Cardiac muscle cell (in vitro differentiated cells and primary cell): ENCODE data around the gene BAHD1. TPM values are rescaled to one million over a fixed set of nuclear protein-coding genes. Genes with fewer than 3 reads are reported as not detected.
A peak's percentile ranks its signal among the peaks of the same experiment; 100 is the strongest.
"Not testable (repeated sequence)": the region's sequence is repeated elsewhere in the genome, so short reads cannot be mapped to it uniquely, and the experiment has no call there.

Experiments
- DNase-seq, 2 donors: peaks; one replicate each; pipeline versions ENCODE4 v3.0.0 to v3.0.0-alpha.2; 2010 to 2017; ENCODE audit warnings: low read depth in 1 of 2, low spot score in 1 of 2
- H3K27ac ChIP-seq: fragments of 200-600 bp; sonication (generic); 2 replicates; pipeline ENCODE4 v1.5.1; 2016
- H3K27me3 ChIP-seq: fragments of 200-600 bp; sonication (generic); 2 replicates; pipeline ENCODE4 v1.6.0; 2016; ENCODE audit warnings: control low read depth
- H3K36me3 ChIP-seq: fragments of 200-600 bp; sonication (generic); 2 replicates; pipeline ENCODE4 v1.5.1; 2016; ENCODE audit warnings: control low read depth
- H3K4me1 ChIP-seq: fragments of 200-600 bp; sonication (generic); 2 replicates; pipeline ENCODE4 v1.8.1; 2017; ENCODE audit warnings: low read depth, mild to moderate bottlenecking, mixed run types
- H3K4me3 ChIP-seq: fragments of 200-600 bp; sonication (generic); 2 replicates; pipeline ENCODE4 v1.5.1; 2016; ENCODE audit warnings: mild to moderate bottlenecking
- H3K9me3 ChIP-seq: fragments of 200-600 bp; sonication (generic); 2 replicates; pipeline ENCODE4 v1.5.1; 2017; ENCODE audit warnings: low read depth, mild to moderate bottlenecking, control low read depth
- polyA plus RNA-seq: library from polyadenylated mRNA; unstranded; fragments of >200 nt; fragmentation: Nextera tagmentation; extraction: Ambion mirVana; gene quantifications from 2 replicates; pipeline ENCODE4 v1.2.1, GENCODE V29; 2016
- total RNA-seq: library from RNA; depleted of rRNA; stranded (reverse); fragments of >200 nt; gene quantifications from 2 replicates; pipeline ENCODE4 v1.2.3, GENCODE V29; 2016
- TF ChIP-seq, protein P1 (sequence below): IDR thresholded peaks from 2 replicates; pipeline ENCODE4 v1.5.1; 2012; ENCODE audit warnings: low read depth, mild to moderate bottlenecking, low read length

BAHD1 gene
- total and polyA plus RNA-seq, 2 experiments from 2014 or later, result 15.7 to 29.3 TPM

DNA sequence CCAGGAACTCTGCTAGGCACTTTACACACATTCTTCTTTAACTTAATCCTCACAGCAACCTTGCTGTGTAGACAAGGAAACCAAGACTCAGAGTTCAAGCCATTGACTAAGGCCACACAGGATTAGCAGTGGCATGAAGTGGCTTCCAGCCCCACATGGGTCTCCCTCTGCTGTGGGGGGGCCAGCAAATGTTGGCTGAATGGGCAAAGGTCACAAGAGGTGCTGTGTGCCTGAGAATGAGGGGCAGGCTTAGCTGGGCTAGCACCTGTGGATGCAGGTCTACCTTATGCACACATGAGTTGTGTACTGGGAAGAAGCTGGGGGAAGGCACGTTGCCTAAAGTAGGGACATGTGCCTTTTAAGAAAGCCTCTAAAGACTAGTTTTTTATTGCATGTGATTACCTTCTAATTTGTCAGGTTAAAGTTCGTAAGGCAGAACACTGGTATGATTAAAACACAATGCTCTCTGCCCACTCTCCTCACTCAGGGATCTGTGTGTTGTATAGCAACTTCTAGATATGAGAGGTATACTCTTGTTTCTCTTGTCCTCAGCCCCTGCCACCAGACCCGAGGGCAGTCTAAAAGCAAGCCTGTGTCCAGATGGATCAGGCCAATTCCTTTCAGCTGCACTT is 10.9 kb downstream of the BAHD1 start:
- H3K4me1 ChIP-seq, result peaks cover 8% of the 10 kb centered on the region
- H3K4me3 ChIP-seq, result no peak overlapping the region
- TF ChIP-seq, protein P1, sequence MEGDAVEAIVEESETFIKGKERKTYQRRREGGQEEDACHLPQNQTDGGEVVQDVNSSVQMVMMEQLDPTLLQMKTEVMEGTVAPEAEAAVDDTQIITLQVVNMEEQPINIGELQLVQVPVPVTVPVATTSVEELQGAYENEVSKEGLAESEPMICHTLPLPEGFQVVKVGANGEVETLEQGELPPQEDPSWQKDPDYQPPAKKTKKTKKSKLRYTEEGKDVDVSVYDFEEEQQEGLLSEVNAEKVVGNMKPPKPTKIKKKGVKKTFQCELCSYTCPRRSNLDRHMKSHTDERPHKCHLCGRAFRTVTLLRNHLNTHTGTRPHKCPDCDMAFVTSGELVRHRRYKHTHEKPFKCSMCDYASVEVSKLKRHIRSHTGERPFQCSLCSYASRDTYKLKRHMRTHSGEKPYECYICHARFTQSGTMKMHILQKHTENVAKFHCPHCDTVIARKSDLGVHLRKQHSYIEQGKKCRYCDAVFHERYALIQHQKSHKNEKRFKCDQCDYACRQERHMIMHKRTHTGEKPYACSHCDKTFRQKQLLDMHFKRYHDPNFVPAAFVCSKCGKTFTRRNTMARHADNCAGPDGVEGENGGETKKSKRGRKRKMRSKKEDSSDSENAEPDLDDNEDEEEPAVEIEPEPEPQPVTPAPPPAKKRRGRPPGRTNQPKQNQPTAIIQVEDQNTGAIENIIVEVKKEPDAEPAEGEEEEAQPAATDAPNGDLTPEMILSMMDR, result no peak

DNA sequence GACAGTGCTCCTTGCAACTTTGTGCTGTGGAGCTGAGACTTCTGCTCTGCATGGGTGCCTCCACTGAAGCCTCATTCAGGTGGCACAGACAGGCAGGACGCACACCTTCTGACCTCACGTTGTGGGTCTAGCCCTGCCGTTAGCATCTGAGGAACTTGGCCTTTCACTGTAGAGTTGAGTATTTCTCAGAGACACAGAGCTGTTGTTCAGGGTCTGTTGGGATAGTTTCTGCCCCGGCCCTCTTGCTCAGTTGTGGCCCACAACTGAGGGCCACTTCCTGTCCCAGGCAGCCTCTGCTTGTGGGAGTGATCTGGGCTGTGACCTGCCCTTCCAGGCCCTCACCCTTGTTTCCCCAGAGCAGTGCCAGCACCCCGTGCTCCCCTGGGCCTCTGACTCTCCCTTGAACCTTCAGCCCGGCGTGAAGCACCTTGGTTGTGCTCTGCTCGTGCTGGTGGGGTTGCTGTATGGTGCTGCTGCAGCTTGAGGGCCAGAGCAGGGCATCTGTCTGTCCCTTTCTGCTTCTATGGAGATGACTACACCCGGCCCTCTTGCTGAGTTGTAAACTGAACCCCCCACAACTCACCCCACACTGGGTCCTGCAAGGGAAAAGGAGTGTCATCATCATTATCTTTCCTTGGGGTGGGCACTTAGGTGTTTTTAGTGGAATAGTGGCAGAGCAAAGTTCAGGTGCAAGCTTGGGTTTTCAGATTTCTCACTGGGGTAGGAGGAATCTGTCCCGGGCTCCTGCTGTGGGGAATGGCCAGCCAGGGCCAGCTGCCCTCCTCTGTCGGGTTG is 11.7 kb downstream of the BAHD1 start:
- DNase-seq, result no peak
- Histone ChIP-seq H3K4me1 (peaks cover 8% of the 10 kb centered on the region), H3K27me3 (no peaks in the 10 kb centered on the region), H3K27ac (no peak overlapping the region), H3K4me3 (no peak overlapping the region), H3K36me3 (no peaks in the 10 kb centered on the region), H3K9me3 (no peaks in the 10 kb centered on the region)
- TF ChIP-seq, protein P1, result no peak

More for the DNA sequence above, 10.9 kb downstream of the BAHD1 start:
- DNase-seq, result no peak
- no peaks in the 10 kb centered on the region for H3K9me3 ChIP-seq
- H3K27me3 ChIP-seq, result no peaks in the 10 kb centered on the region
- no peak overlapping the region for H3K27ac ChIP-seq
- no peaks in the 10 kb centered on the region for H3K36me3 ChIP-seq

DNA sequence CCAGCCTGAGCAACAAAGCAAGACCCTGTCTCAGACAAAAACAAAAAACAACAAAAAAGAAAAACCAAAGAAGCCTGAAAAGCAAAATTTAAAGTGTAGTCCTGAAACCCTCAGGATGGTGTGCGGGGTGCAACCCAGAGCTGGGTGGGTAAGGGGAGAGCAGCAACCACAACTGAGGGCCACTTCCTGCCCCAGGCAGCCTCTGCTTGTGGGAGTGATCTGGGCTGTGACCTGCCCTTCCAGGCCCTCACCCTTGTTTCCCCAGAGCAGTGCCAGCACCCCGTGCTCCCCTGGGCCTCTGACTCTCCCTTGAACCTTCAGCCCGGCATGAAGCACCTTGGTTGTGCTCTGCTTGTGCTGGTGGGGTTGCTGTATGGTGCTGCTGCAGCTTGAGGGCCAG is 13.2 kb downstream of the BAHD1 start:
- H3K27me3 ChIP-seq, H3K27ac ChIP-seq, DNase-seq, H3K36me3 ChIP-seq, H3K4me1 ChIP-seq, H3K9me3 ChIP-seq, H3K4me3 ChIP-seq: not testable (repeated sequence)

DNA sequence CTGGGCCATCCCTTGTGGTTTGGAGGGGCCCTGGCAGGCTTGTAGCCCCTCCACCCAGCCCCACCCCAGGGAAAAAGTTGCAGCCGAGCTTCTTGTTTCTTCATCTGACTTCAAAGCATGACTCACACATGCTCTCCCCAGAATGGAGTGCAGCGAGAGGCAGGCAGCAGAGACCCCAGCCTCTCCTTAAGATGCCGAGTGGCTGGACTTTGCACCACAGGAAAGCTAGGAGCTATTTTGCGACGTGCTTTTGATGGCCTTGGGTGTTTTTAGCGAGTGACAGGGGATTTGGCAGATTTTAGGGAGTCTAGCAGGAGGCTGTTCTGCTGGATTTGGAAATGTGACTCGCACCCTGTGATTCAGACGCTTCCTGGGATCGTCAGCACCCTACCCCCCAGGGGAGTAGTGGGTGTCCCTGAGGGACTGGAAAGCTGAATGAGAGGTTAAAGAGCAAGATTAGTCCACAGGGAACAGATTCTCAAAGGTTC is 14.2 kb downstream of the BAHD1 start:
- Histone ChIP-seq H3K4me1 (peaks cover 8% of the 10 kb centered on the region), H3K4me3 (no peak overlapping the region), H3K27me3 (no peaks in the 10 kb centered on the region), H3K27ac (no peak overlapping the region), H3K36me3 (no peaks in the 10 kb centered on the region), H3K9me3 (no peaks in the 10 kb centered on the region)
- peak in 1 of 2 donors; percentile 42 for DNase-seq
- TF ChIP-seq, protein P1, result no peak

DNA sequence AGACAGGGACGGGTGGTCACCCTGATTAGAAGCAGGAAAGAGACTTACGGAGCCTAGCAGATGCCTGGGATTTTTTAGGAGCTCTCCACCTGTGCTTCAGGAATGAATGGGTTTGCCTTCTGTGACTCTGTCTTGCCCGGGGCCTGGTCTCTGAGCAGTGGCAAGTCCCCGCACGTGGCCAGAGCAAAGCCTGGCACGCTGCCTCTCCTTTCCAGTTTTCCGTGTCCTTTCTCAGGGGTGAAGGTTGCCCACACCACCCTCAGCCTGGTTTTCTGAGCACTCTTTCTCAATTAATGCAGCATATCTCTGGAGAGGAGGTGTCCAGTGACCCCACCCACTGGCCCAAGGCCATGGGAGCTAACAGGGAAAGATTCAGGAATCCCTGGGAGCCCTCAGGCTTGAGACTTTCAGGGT is 15.6 kb downstream of the BAHD1 start:
- H3K27me3 ChIP-seq, result no peaks in the 10 kb centered on the region
- H3K27ac ChIP-seq, result no peak overlapping the region
- H3K36me3 ChIP-seq, result no peaks in the 10 kb centered on the region
- no peak overlapping the region for H3K4me3 ChIP-seq
- DNase-seq, result no peak
- TF ChIP-seq, protein P1, result no peak
- no peaks in the 10 kb centered on the region for H3K9me3 ChIP-seq
- peaks cover 8% of the 10 kb centered on the region for H3K4me1 ChIP-seq

DNA sequence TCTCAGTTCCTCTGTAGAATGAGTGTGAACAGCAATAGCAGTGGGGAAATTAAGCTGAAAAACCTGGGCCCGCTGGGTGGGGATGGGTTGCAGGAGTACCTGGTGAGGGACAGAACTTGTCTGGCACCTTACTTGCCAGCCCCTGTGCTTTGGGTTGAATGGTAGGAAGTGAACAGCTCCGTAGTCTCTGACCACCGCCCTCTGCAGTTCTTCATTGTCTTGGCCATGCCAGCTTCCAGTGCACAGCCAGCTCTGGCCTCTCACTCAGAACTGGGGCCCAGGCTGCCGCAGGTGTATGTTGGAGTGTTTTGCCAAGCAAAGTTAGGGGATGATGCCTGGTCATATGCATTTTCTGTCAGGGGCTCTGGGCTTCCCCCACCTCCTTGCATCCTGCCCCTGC is 16.0 kb downstream of the BAHD1 start:
- TF ChIP-seq, protein P1, result no peak
- H3K4me3 ChIP-seq, result no peak overlapping the region
- no peak for DNase-seq
- H3K4me1 ChIP-seq, result peaks cover 8% of the 10 kb centered on the region
- no peaks in the 10 kb centered on the region for H3K27me3 ChIP-seq
- no peaks in the 10 kb centered on the region for H3K36me3 ChIP-seq
- no peaks in the 10 kb centered on the region for H3K9me3 ChIP-seq
- H3K27ac ChIP-seq, result no peak overlapping the region
